Breast epithelium (tissue), 3 donors: ENCODE results near the gene PTPRG.

Experiments
- CTCF ChIP-seq, 3 donors: fragments of 450-650 bp; IDR thresholded peaks; one replicate each; pipeline ENCODE4 v1.5.1; 2016 to 2017; ENCODE audit warnings: antibody characterized with exemption in 3 of 3, mild to moderate bottlenecking in 3 of 3, moderate library complexity in 3 of 3
- POLR2A ChIP-seq: fragments of 450-650 bp; IDR thresholded peaks from one replicate; pipeline ENCODE4 v1.6.1; 2016; ENCODE audit warnings: antibody characterized with exemption, mild to moderate bottlenecking, moderate library complexity
- POLR2AphosphoS5 ChIP-seq, 3 donors: sonication (generic); formaldehyde crosslinking; IDR thresholded peaks; one replicate each; pipeline ENCODE4 v1.6.1; 2017; ENCODE audit warnings: antibody characterized with exemption in 3 of 3

GRCh38 chr3:61929617-61930016, 368.2 kb downstream of the PTPRG start:
- no peak for TF ChIP-seq CTCF (IDR thresholded peaks at IDR 0.05)
- no peak for TF ChIP-seq POLR2AphosphoS5 (IDR thresholded peaks at IDR 0.05)
- no peak for TF ChIP-seq POLR2A
